HG03066 (cell line): Measurements from ENCODE around the gene SLCO2A1.

Source experiments
- ATAC-seq: cut with Tn5 transposase; IDR thresholded peaks from one replicate; pipeline ENCODE4 v1.9.1; 2021; ENCODE audit warnings: low read depth; ENCODE audit not compliant: unreplicated experiment

The SLCO2A1 gene

GRCh38 chr3:133915685-133916658, 113.8 kb downstream of the SLCO2A1 start:
- ATAC-seq, result no peak

DNA sequence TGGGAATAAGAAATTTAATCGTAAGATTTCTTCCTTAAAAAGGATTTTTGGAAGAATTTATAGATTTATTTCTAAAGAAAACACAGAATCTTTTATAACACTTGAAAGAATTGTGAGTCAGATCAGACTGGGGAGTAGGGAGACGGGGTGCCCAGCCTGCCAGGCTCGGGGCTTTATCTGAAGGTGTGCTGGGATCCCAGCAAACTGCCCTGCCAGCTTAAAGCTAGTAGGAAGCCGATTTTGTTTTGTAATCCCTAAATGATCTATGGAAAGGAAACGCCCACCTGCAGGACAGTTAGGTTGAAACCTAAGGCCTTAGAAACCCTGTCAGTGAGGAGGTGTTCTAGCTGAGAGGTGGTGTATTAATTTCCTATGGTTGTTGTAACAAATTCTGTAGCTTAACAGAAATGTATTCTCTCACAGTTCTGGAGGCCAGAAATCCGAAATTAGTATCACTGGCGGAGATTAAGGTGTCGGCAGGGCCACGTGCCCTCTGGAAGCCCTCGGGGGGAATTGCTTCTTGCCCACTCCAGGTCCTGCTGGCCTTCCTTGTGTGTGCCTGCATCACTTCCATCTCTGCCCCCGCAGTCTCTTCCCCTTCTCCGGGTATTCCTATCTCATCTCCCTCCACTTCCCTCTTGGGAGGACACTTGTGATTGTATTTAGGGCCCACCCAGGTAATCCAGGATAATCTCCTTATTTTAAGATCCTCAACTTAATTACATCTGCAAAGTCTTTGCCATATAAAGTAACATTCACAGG, 114.7 kb downstream of the SLCO2A1 start:
- ATAC-seq, result no peak

- ATAC-seq, result no peak
Measured at GRCh38 chr3:133910422-133910821, 119.3 kb downstream of the SLCO2A1 start.

DNA sequence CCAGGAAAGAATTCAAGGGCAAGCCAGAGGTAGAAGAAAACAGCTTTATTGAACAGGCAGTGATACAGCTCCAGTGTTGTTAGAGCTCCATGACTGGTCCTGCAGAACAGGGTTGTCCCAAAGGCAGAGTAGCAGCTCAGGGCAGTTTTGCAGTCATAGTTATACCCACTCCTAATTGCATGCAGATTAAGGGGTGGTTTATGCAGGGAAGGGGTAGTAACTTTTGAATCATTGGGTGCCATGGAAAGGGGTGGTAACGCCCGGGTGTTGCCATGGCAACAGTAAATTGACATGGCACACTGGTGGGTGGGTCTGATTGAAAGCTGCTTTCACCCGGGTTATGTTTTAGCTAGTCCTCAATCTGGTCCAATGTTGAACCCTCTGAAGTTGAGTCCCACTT, 124.3 kb downstream of the SLCO2A1 start:
- no peak for ATAC-seq

DNA sequence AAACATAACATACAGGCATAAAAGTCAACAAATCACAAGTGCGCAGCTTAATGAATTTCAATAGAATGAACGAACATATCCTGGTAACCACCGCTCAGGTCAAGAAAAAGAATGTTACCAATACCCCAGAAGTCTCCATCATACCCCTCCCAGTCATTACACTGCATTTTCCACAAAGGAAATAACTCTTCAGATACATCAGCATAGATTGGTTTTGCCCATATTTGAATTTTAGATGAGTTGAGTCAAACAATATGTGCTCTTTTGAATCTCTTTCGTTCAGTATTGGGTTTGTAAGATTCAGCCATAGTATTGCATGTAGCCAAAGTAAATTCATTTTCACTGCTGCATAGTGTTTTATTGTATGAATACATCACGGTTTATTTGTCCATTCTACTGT, 127.9 kb downstream of the SLCO2A1 start:
- no peak for ATAC-seq

GRCh38 chr3:133901083-133901482, 128.6 kb downstream of the SLCO2A1 start:
- no peak for ATAC-seq

GRCh38 chr3:133899311-133899710, 130.4 kb downstream of the SLCO2A1 start:
- no peak for ATAC-seq

GRCh38 chr3:133897547-133897946, 132.2 kb downstream of the SLCO2A1 start:
- no peak for ATAC-seq

DNA sequence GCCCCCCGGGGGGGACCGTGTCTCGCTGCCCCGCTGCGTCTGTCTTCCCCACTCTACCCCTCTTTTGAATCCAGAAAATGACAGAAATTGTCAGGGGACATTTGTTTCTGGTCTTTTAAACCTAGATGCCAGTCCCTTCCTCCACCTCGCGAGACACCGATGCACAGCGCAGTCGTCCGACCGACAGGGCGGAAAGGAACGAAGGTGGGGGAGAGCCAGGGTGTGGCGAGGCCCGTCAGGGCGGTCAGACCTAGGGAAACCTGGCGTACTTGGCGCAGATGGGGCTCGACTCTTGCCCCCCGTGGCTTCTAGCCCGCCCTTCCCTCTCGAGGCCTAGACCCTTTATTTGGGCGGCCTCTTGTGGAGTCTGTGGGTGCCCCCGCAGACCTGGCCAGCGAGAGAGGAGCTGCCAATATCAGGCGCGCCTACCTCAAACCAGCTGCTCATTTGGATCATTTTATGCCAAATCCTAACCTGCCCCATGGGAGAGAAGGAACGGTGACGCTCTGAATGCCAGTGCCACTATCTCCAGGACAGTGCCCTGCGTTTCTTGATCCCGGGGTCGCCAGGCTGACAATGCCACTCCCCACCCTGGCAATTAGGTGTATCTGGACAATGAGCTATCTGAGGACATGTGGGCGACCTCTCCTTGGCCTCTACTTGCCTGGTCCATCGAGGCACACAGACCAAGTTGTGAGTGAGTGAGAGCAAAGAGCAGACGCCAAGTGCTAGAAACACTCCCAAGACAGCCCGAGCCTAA, 133.5 kb downstream of the SLCO2A1 start:
- no peak for ATAC-seq

- no peak for ATAC-seq
Measured at GRCh38 chr3:133895208-133896001, 134.3 kb downstream of the SLCO2A1 start, which contains the start of gene RAB6B. Gene RAB6B, minus strand, starts transcription at chr3:133895882. Its CDS starts 416 bp downstream, at chr3:133895466.

GRCh38 chr3:133894353-133895207, 135.1 kb downstream of the SLCO2A1 start:
- no peak for ATAC-seq

GRCh38 chr3:133893683-133894352, 135.9 kb downstream of the SLCO2A1 start:
- ATAC-seq, result no peak

- ATAC-seq, result no peak
Measured at GRCh38 chr3:133892541-133893231, 137.0 kb downstream of the SLCO2A1 start.

DNA sequence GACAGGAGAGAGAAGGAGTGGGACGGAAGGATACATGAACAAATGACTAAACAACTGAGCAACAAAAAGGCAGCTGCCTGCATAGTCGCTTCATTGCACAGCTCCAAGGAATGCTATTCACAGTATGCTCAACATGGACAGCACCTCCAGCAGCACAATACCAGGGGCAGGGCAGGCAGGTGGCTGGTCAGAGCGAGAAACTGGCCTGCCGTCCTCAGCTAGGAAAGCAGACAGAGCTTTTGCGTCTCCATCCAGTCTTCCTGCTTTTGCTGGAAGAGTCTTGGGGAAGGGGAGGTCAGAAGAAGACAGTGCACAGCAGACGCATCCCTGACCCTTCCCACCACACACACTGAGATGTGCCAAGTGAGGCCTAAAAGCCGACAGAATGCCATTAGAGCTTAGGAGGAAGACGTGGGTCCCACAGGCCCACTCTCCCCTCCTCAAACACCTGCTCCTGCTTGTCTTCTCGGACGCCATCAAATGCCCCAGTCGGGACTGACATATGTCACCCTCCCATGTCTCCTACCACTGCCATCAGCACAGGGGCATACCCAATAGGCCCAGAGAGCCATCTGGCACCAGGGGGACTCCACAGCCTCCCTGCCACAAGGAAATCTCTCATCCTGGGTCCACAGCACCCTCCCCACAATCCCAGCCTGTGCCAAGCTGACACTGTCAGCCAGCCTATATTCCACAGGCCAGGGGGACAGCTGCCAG, 137.9 kb downstream of the SLCO2A1 start:
- ATAC-seq, result no peak

- no peak for ATAC-seq
Measured at GRCh38 chr3:133890972-133891644, 138.6 kb downstream of the SLCO2A1 start.

DNA sequence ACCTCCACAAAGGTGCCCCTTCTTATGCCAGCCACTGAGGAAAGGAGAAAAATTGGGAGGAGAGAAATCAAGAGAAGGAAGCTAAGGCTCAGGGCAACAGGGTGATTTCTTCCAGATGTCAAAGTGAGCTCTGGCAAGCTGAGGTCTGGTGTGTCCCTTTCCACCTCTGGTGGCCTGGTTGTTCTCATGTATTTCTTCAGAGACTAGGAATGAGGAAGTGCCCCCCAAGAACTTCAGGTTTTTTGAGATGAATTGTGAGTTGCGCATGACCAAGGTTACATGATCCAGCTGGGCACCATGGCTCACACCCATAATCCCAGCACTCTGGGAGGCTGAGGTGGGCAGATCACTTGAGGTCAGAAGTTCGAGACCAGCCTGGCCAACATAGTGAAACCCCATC, 139.7 kb downstream of the SLCO2A1 start:
- no peak for ATAC-seq
